K562 (cell line): ENCODE data around the gene G2E3. TPM values are rescaled to one million over a fixed set of nuclear protein-coding genes. Genes with fewer than 3 reads are reported as not detected.
A peak's percentile ranks its signal among the peaks of the same experiment; 100 is the strongest.

ENCODE experiments used
- CBX3 ChIP-seq, 2 experiments: IDR thresholded peaks; 1 replicate in 1 of 2; 2 replicates in 1 of 2; pipeline ENCODE4 v1.6.1; 2012; ENCODE audit warnings: inconsistent platforms in 2 of 2, low read length in 2 of 2, borderline replicate concordance in 1 of 2, control low read depth in 1 of 2
- GABPB1 ChIP-seq: sonication (generic); formaldehyde crosslinking; IDR thresholded peaks from 2 replicates; pipeline ENCODE4 v1.8.0; 2022; ENCODE audit warnings: mild to moderate bottlenecking, missing genetic modification reagents
- LCOR ChIP-seq: sonication (generic); formaldehyde crosslinking; IDR thresholded peaks from 2 replicates; pipeline ENCODE4 v1.8.0; 2022; ENCODE audit warnings: mild to moderate bottlenecking, missing genetic modification reagents
- MCM3 ChIP-seq: fragments of 450-650 bp; IDR thresholded peaks from 2 replicates; pipeline ENCODE4 v1.6.1; 2016
- NEUROD1 ChIP-seq: fragments of 150-350 bp; IDR thresholded peaks from 2 replicates; pipeline ENCODE4 v1.6.1; 2014; ENCODE audit warnings: borderline replicate concordance, low read length, low read depth; ENCODE audit not compliant: partially characterized antibody
- PREB ChIP-seq: sonication (generic); formaldehyde crosslinking; IDR thresholded peaks from 2 replicates; pipeline ENCODE4 v1.8.1; 2023; ENCODE audit warnings: mild to moderate bottlenecking, missing genetic modification reagents
- RBM25 ChIP-seq: fragments of 200-400 bp; formaldehyde crosslinking; IDR thresholded peaks from 2 replicates; pipeline ENCODE4 v1.6.1; 2018; ENCODE audit warnings: low read length, low read depth, moderate library complexity; ENCODE audit not compliant: severe bottlenecking
- SP2 ChIP-seq: IDR thresholded peaks from 2 replicates; pipeline ENCODE4 v1.6.1; 2011; ENCODE audit warnings: mild to moderate bottlenecking, low read depth, low read length, moderate library complexity; ENCODE audit not compliant: poor library complexity, severe bottlenecking; ENCODE audit errors: extremely low read depth
- SPI1 ChIP-seq: IDR thresholded peaks from 2 replicates; pipeline ENCODE4 v1.6.1; 2011; ENCODE audit warnings: low read depth, low read length, control low read depth, borderline replicate concordance
- TEAD4 ChIP-seq, 2 experiments: sonication (generic) in 1 of 2; formaldehyde crosslinking in 1 of 2; IDR thresholded peaks; 2 replicates each; pipeline versions ENCODE4 v1.6.1 to v1.8.0; 2012 to 2022; ENCODE audit warnings: borderline replicate concordance in 1 of 2, inconsistent platforms in 1 of 2, low read length in 1 of 2, mild to moderate bottlenecking in 1 of 2, missing genetic modification reagents in 1 of 2
- TFAM ChIP-seq: fragments of 250-450 bp; sonication (Bioruptor Pico); conservative IDR thresholded peaks from 2 replicates; pipeline ENCODE4 v1.5.0; 2021; ENCODE audit warnings: mild to moderate bottlenecking, moderate library complexity
- ZNF121 ChIP-seq: sonication (generic); formaldehyde crosslinking; conservative IDR thresholded peaks from 2 replicates; pipeline ENCODE4 v1.8.0; 2022; ENCODE audit warnings: missing genetic modification reagents
- ZNF75A ChIP-seq: fragments of 450-650 bp; formaldehyde crosslinking; IDR thresholded peaks from 2 replicates; pipeline ENCODE4 v1.4.0; 2020; ENCODE audit warnings: mild to moderate bottlenecking
- polyA plus RNA-seq, 8 experiments: library from polyadenylated mRNA; depleted of rRNA in 4 of 8; stranded (reverse) in 5 of 8; unstranded in 3 of 8; fragments of >200 nt; fragmentation: Nextera tagmentation in 2 of 8; fragmentation: Illumina TruSeq in 1 of 8; extraction: Ambion mirVana in 2 of 8; extraction: Trizol in 1 of 8; gene quantifications; 2 replicates each; pipeline versions ENCODE4 v1.2.1 to v1.2.3, GENCODE V29; 2011 to 2014; ENCODE audit warnings: inconsistent platforms in 1 of 8, missing spikeins in 1 of 8
- total RNA-seq, 7 experiments: library from RNA; depleted of rRNA in 6 of 7; stranded (reverse); fragments of >200 nt in 6 of 7; fragmentation: Illumina TruSeq in 2 of 7; extraction: Trizol in 2 of 7; gene quantifications; 2 replicates each; pipeline versions ENCODE4 v1.2.1 to v1.2.3, GENCODE V29; 2011 to 2021; ENCODE audit warnings: low replicate concordance in 1 of 7
- TF ChIP-seq, protein P1 (sequence below): IDR thresholded peaks from 2 replicates; pipeline ENCODE4 v1.6.1; 2011; ENCODE audit warnings: borderline replicate concordance, low read depth, mild to moderate bottlenecking, moderate library complexity, low read length; ENCODE audit not compliant: insufficient read depth, poor library complexity, severe bottlenecking
- TF ChIP-seq, protein P2 (sequence below): fragments of 250-450 bp; sonication (Bioruptor Pico); IDR thresholded peaks from 2 replicates; pipeline ENCODE4 v1.5.0; 2021; ENCODE audit warnings: mild to moderate bottlenecking, borderline replicate concordance
- TF ChIP-seq, protein P3 (sequence below), 2 experiments: fragments of 450-650 bp; conservative IDR thresholded peaks; 2 replicates each; pipeline ENCODE4 v1.6.1; 2017; ENCODE audit warnings: mild to moderate bottlenecking in 2 of 2, moderate library complexity in 2 of 2
- TF ChIP-seq, protein P4 (sequence below): fragments of 450-650 bp; formaldehyde crosslinking; IDR thresholded peaks from 2 replicates; pipeline ENCODE4 v1.4.0; 2020; ENCODE audit warnings: mild to moderate bottlenecking, moderate library complexity

G2E3 gene
- total and polyA plus RNA-seq, 9 of the 15 experiments (the other 6 are each of a cell fraction or from before 2014, with no cell fraction given) = 9.8 to 53.5 (median 24.7) TPM

- TF ChIP-seq ZNF75A (CRISPR knock-in tag) (no peak), SPI1 (peak; percentile 70), ZNF121 (no peak), CBX3 (IDR thresholded peaks at IDR 0.05; ENCODE audit: borderline replicate concordance in 1 of 2, low read length in 2 of 2) (peak in 1 of 2 experiments; percentile 50; a peak in 1 of 3 replicates), GABPB1 (CRISPR knock-in tag) (peak; percentile 91), MCM3 (no peak), TFAM (CRISPR knock-in tag) (no peak), TEAD4 (IDR thresholded peaks at IDR 0.05; ENCODE audit: low read length) (0 out of 2 replicates have a peak, but pooled peaks have one; percentile 6), TEAD4 (CRISPR knock-in tag; IDR thresholded peaks at IDR 0.05; ENCODE audit: borderline replicate concordance) (no peak), RBM25 (no peak), PREB (CRISPR knock-in tag) (no peak), LCOR (CRISPR knock-in tag) (peak; percentile 48; the same call in 1 of the 2 replicates), SP2 (no peak), NEUROD1 (no peak)
- TF ChIP-seq, protein P1, sequence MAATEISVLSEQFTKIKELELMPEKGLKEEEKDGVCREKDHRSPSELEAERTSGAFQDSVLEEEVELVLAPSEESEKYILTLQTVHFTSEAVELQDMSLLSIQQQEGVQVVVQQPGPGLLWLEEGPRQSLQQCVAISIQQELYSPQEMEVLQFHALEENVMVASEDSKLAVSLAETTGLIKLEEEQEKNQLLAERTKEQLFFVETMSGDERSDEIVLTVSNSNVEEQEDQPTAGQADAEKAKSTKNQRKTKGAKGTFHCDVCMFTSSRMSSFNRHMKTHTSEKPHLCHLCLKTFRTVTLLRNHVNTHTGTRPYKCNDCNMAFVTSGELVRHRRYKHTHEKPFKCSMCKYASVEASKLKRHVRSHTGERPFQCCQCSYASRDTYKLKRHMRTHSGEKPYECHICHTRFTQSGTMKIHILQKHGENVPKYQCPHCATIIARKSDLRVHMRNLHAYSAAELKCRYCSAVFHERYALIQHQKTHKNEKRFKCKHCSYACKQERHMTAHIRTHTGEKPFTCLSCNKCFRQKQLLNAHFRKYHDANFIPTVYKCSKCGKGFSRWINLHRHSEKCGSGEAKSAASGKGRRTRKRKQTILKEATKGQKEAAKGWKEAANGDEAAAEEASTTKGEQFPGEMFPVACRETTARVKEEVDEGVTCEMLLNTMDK = peak; percentile 7
- TF ChIP-seq, protein P2, sequence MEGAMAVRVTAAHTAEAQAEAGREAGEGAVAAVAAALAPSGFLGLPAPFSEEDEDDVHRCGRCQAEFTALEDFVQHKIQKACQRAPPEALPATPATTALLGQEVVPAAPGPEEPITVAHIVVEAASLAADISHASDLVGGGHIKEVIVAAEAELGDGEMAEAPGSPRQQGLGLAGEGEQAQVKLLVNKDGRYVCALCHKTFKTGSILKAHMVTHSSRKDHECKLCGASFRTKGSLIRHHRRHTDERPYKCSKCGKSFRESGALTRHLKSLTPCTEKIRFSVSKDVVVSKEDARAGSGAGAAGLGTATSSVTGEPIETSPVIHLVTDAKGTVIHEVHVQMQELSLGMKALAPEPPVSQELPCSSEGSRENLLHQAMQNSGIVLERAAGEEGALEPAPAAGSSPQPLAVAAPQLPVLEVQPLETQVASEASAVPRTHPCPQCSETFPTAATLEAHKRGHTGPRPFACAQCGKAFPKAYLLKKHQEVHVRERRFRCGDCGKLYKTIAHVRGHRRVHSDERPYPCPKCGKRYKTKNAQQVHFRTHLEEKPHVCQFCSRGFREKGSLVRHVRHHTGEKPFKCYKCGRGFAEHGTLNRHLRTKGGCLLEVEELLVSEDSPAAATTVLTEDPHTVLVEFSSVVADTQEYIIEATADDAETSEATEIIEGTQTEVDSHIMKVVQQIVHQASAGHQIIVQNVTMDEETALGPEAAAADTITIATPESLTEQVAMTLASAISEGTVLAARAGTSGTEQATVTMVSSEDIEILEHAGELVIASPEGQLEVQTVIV (CRISPR knock-in tag) = no peak
- TF ChIP-seq, protein P3, sequence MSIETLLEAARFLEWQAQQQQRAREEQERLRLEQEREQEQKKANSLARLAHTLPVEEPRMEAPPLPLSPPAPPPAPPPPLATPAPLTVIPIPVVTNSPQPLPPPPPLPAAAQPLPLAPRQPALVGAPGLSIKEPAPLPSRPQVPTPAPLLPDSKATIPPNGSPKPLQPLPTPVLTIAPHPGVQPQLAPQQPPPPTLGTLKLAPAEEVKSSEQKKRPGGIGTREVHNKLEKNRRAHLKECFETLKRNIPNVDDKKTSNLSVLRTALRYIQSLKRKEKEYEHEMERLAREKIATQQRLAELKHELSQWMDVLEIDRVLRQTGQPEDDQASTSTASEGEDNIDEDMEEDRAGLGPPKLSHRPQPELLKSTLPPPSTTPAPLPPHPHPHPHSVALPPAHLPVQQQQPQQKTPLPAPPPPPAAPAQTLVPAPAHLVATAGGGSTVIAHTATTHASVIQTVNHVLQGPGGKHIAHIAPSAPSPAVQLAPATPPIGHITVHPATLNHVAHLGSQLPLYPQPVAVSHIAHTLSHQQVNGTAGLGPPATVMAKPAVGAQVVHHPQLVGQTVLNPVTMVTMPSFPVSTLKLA (conservative IDR thresholded peaks at IDR 0.05) = peak; percentile 71 to 86
- TF ChIP-seq, protein P4, sequence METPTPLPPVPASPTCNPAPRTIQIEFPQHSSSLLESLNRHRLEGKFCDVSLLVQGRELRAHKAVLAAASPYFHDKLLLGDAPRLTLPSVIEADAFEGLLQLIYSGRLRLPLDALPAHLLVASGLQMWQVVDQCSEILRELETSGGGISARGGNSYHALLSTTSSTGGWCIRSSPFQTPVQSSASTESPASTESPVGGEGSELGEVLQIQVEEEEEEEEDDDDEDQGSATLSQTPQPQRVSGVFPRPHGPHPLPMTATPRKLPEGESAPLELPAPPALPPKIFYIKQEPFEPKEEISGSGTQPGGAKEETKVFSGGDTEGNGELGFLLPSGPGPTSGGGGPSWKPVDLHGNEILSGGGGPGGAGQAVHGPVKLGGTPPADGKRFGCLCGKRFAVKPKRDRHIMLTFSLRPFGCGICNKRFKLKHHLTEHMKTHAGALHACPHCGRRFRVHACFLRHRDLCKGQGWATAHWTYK = no peak
Measured at GRCh38 chr14:30558675-30559555, at the start of gene G2E3 (continued).
